ENCODE results near the gene SAMSN1. TPM values are rescaled to one million over a fixed set of nuclear protein-coding genes. Genes with fewer than 3 reads are reported as not detected.

Gene SAMSN1
- total and polyA plus RNA-seq, 2 experiments from 2014 or later, result 0.82 to 1.7 TPM

- no peaks in the 10 kb centered on the region for H3K4me1 ChIP-seq (ENCODE audit: insufficient read depth)
- no peak overlapping the region for H3K27ac ChIP-seq
- no peaks in the 10 kb centered on the region for H3K27me3 ChIP-seq
- H3K79me2 ChIP-seq, result no peaks in the 10 kb centered on the region
- no peak overlapping the region for H3K4me3 ChIP-seq
- no peaks in the 10 kb centered on the region for H4K20me1 ChIP-seq (ENCODE audit: insufficient read depth, poor library complexity, severe bottlenecking)
- WGBS (ENCODE audit: low lambda C conversion rate, missing lambda C conversion rate), result 63% methylated on average over 2 of the region's 2 CpGs
- H2AFZ ChIP-seq, result no peak overlapping the region
- H3K4me2 ChIP-seq, result no peak overlapping the region
- DNase-seq (ENCODE audit: low spot score), result no peak
- no peaks in the 10 kb centered on the region for H3K9me3 ChIP-seq (ENCODE audit: low read depth)
- H3K9me2 ChIP-seq (replicated peaks; ENCODE audit: insufficient read depth), result no peaks in the 10 kb centered on the region
- H3K36me3 ChIP-seq (replicated peaks; ENCODE audit: insufficient read depth, low read depth), result no peaks in the 10 kb centered on the region
- TF ChIP-seq EZH2phosphoT487 (IDR thresholded peaks at IDR 0.05; ENCODE audit: low read depth, severe bottlenecking, unreplicated experiment), result no peak
- TF ChIP-seq CTCF (IDR thresholded peaks at IDR 0.05; ENCODE audit: poor library complexity), result no peak
- no peak for TF ChIP-seq EZH2 (IDR thresholded peaks at IDR 0.05; ENCODE audit: borderline replicate concordance)
Observed at GRCh38 chr21:14584357-14585095, 38.4 kb upstream of the SAMSN1 start.

GRCh38 chr21:14583629-14584255 is 37.6 kb upstream of the SAMSN1 start:
- no peak for DNase-seq (ENCODE audit: low spot score)
- Histone ChIP-seq H3K4me2 (no peak overlapping the region), H3K9me2 (replicated peaks; ENCODE audit: insufficient read depth) (no peaks in the 10 kb centered on the region), H3K4me1 (ENCODE audit: insufficient read depth) (no peaks in the 10 kb centered on the region), H4K20me1 (ENCODE audit: insufficient read depth, poor library complexity, severe bottlenecking) (no peaks in the 10 kb centered on the region), H2AFZ (no peak overlapping the region), H3K27ac (no peak overlapping the region), H3K79me2 (no peaks in the 10 kb centered on the region), H3K9me3 (ENCODE audit: low read depth) (no peaks in the 10 kb centered on the region), H3K36me3 (replicated peaks; ENCODE audit: insufficient read depth, low read depth) (no peaks in the 10 kb centered on the region), H3K27me3 (no peaks in the 10 kb centered on the region), H3K4me3 (no peak overlapping the region)
- WGBS (ENCODE audit: low lambda C conversion rate, missing lambda C conversion rate), result 97% methylated on average over 4 of the region's 4 CpGs
- TF ChIP-seq CTCF (IDR thresholded peaks at IDR 0.05; ENCODE audit: poor library complexity) (no peak), EZH2 (IDR thresholded peaks at IDR 0.05; ENCODE audit: borderline replicate concordance) (no peak), EZH2phosphoT487 (IDR thresholded peaks at IDR 0.05; ENCODE audit: low read depth, severe bottlenecking, unreplicated experiment) (no peak)

GRCh38 chr21:14582934-14583628 is 37.0 kb upstream of the SAMSN1 start:
- DNase-seq (ENCODE audit: low spot score), result no peak
- H3K9me2 ChIP-seq (replicated peaks; ENCODE audit: insufficient read depth), result no peaks in the 10 kb centered on the region
- no peaks in the 10 kb centered on the region for H3K36me3 ChIP-seq (replicated peaks; ENCODE audit: insufficient read depth, low read depth)
- no peaks in the 10 kb centered on the region for H3K4me1 ChIP-seq (ENCODE audit: insufficient read depth)
- no peaks in the 10 kb centered on the region for H3K27me3 ChIP-seq
- H2AFZ ChIP-seq, result no peak overlapping the region
- WGBS (ENCODE audit: low lambda C conversion rate, missing lambda C conversion rate), result 89% methylated on average over 10 of the region's 10 CpGs
- no peak overlapping the region for H3K27ac ChIP-seq
- H3K4me2 ChIP-seq, result no peak overlapping the region
- no peaks in the 10 kb centered on the region for H3K79me2 ChIP-seq
- no peak for TF ChIP-seq EZH2 (IDR thresholded peaks at IDR 0.05; ENCODE audit: borderline replicate concordance)
- no peak for TF ChIP-seq CTCF (IDR thresholded peaks at IDR 0.05; ENCODE audit: poor library complexity)
- TF ChIP-seq EZH2phosphoT487 (IDR thresholded peaks at IDR 0.05; ENCODE audit: low read depth, severe bottlenecking, unreplicated experiment), result no peak
- no peaks in the 10 kb centered on the region for H4K20me1 ChIP-seq (ENCODE audit: insufficient read depth, poor library complexity, severe bottlenecking)
- no peaks in the 10 kb centered on the region for H3K9me3 ChIP-seq (ENCODE audit: low read depth)
- no peak overlapping the region for H3K4me3 ChIP-seq
